HepG2 (cell line): ENCODE results near the gene ADPRM. TPM values are rescaled to one million over a fixed set of nuclear protein-coding genes. Genes with fewer than 3 reads are reported as not detected.
A peak's percentile ranks its signal among the peaks of the same experiment; 100 is the strongest.

ENCODE experiments used
- ARID5B ChIP-seq: IDR thresholded peaks from 2 replicates; pipeline ENCODE4 v1.4.0; 2020; ENCODE audit warnings: mild to moderate bottlenecking, missing genetic modification reagents
- FOXK1 ChIP-seq: sonication (generic); formaldehyde crosslinking; IDR thresholded peaks from 2 replicates; pipeline ENCODE4 v1.4.0; 2020; ENCODE audit warnings: low read depth, missing genetic modification reagents, borderline replicate concordance
- HOXD1 ChIP-seq: sonication (generic); formaldehyde crosslinking; IDR thresholded peaks from 2 replicates; pipeline ENCODE4 v1.5.0; 2020; ENCODE audit warnings: missing genetic modification reagents
- MED8 ChIP-seq: sonication (generic); formaldehyde crosslinking; IDR thresholded peaks from 2 replicates; pipeline ENCODE4 v1.8.1; 2023; ENCODE audit warnings: mild to moderate bottlenecking, missing genetic modification reagents; ENCODE audit not compliant: insufficient replicate concordance
- POLR2AphosphoS5 ChIP-seq: IDR thresholded peaks from 2 replicates; pipeline ENCODE4 v1.6.1; 2012; ENCODE audit warnings: low read depth, low read length
- RXRA ChIP-seq: sonication (generic); formaldehyde crosslinking; IDR thresholded peaks from 2 replicates; pipeline ENCODE4 v1.5.1; 2020; ENCODE audit warnings: missing genetic modification reagents
- SOX5 ChIP-seq: IDR thresholded peaks from 2 replicates; pipeline ENCODE4 v1.6.1; 2016; ENCODE audit warnings: borderline replicate concordance
- SOX6 ChIP-seq, 2 experiments: fragments of 450-650 bp in 1 of 2; sonication (generic) in 1 of 2; formaldehyde crosslinking in 1 of 2; IDR thresholded peaks; 2 replicates each; pipeline versions ENCODE4 v1.4.0 to v1.6.1; 2017 to 2020; ENCODE audit warnings: antibody characterized with exemption in 1 of 2, mild to moderate bottlenecking in 1 of 2, missing genetic modification reagents in 1 of 2
- TEF ChIP-seq: sonication (generic); formaldehyde crosslinking; IDR thresholded peaks from 2 replicates; pipeline ENCODE4 v1.5.0; 2020; ENCODE audit warnings: missing genetic modification reagents
- YY1 ChIP-seq: IDR thresholded peaks from 2 replicates; pipeline ENCODE4 v1.6.1; 2011; ENCODE audit warnings: low read length, low read depth, moderate library complexity, mild to moderate bottlenecking; ENCODE audit not compliant: insufficient read depth, insufficient replicate concordance
- ZBTB7A ChIP-seq: sonication (generic); formaldehyde crosslinking; IDR thresholded peaks from 2 replicates; pipeline ENCODE4 v1.8.0; 2022; ENCODE audit warnings: mild to moderate bottlenecking, missing genetic modification reagents
- ZFY ChIP-seq: sonication (generic); formaldehyde crosslinking; IDR thresholded peaks from 2 replicates; pipeline ENCODE4 v1.4.0; 2020; ENCODE audit warnings: missing genetic modification reagents
- ZNF17 ChIP-seq: sonication (generic); formaldehyde crosslinking; IDR thresholded peaks from 2 replicates; pipeline ENCODE4 v1.5.0; 2020; ENCODE audit warnings: mild to moderate bottlenecking, missing genetic modification reagents
- ZNF207 ChIP-seq: fragments of 450-650 bp; IDR thresholded peaks from 2 replicates; pipeline ENCODE4 v1.6.1; 2016; ENCODE audit warnings: antibody characterized with exemption, borderline replicate concordance
- ZNF225 ChIP-seq: sonication (generic); formaldehyde crosslinking; IDR thresholded peaks from 2 replicates; pipeline ENCODE4 v1.4.0; 2020; ENCODE audit warnings: mild to moderate bottlenecking, missing genetic modification reagents
- ZNF24 ChIP-seq: fragments of 450-650 bp; IDR thresholded peaks from 2 replicates; pipeline ENCODE4 v1.6.1; 2017; ENCODE audit warnings: antibody characterized with exemption, mild to moderate bottlenecking
- ZNF572 ChIP-seq: sonication (generic); formaldehyde crosslinking; IDR thresholded peaks from 2 replicates; pipeline ENCODE4 v1.5.1; 2020; ENCODE audit warnings: mild to moderate bottlenecking, missing genetic modification reagents
- ZNF7 ChIP-seq: IDR thresholded peaks from 2 replicates; pipeline ENCODE4 v1.6.1; 2016; ENCODE audit warnings: missing biosample characterization, missing genetic modification reagents
- polyA plus RNA-seq, 8 experiments: library from polyadenylated mRNA; depleted of rRNA in 3 of 8; stranded (reverse) in 7 of 8; unstranded in 1 of 8; fragments of >200 nt; fragmentation: Illumina TruSeq in 4 of 8; extraction: Trizol in 4 of 8; gene quantifications; 2 replicates each; pipeline versions ENCODE4 v1.2.1 to v1.2.3, GENCODE V29; 2011 to 2016; ENCODE audit warnings: low read depth in 4 of 8, missing spikeins in 1 of 8, mixed read lengths in 1 of 8; ENCODE audit not compliant: insufficient read depth in 1 of 8
- total RNA-seq, 5 experiments: library from RNA; depleted of rRNA; stranded (reverse); fragments of >200 nt; fragmentation: Illumina TruSeq; extraction: Trizol; gene quantifications; 2 replicates each; pipeline ENCODE4 v1.2.3, GENCODE V29; 2016; ENCODE audit warnings: low read depth in 1 of 5
- TF ChIP-seq, protein P1 (sequence below): sonication (generic); formaldehyde crosslinking; IDR thresholded peaks from 2 replicates; pipeline ENCODE4 v1.5.0; 2020; ENCODE audit warnings: missing genetic modification reagents, mild to moderate bottlenecking, borderline replicate concordance

The ADPRM gene
- total and polyA plus RNA-seq, 2 of the 13 experiments (the other 11 are each of a cell fraction or from before 2014, with no cell fraction given), result 5.6 to 10.8 TPM

DNA sequence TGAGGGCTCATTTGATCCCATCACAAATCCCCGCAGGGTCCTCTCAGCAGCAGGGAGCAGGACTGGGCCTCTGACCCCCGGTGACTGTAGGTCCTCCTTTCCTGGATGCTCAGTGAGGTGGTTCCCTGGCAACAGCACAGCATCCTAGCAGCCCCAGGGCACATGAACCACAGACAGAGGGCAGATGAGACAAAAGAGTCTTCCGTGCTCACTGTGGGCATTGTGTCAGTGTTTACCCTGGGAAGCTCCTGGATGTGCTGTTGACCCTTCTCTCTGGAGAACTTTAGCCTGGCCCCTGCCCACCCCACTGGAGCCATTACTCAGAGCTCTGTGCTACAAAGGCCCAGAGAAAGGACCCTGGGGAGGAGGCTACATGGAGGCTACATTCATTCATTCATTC, 54.2 kb downstream of the ADPRM start (continued):
- TF ChIP-seq, protein P1, sequence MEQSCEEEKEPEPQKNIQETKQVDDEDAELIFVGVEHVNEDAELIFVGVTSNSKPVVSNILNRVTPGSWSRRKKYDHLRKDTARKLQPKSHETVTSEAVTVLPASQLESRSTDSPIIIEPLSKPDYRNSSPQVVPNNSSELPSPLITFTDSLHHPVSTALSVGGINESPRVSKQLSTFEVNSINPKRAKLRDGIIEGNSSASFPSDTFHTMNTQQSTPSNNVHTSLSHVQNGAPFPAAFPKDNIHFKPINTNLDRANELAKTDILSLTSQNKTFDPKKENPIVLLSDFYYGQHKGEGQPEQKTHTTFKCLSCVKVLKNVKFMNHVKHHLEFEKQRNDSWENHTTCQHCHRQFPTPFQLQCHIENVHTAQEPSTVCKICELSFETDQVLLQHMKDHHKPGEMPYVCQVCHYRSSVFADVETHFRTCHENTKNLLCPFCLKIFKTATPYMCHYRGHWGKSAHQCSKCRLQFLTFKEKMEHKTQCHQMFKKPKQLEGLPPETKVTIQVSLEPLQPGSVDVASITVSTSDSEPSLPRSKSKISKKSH (CRISPR knock-in tag), result no peak
- TF ChIP-seq POLR2AphosphoS5 (no peak), HOXD1 (CRISPR knock-in tag) (no peak), ZNF207 (no peak), MED8 (CRISPR knock-in tag) (no peak), ZBTB7A (CRISPR knock-in tag) (no peak), TEF (CRISPR knock-in tag) (no peak), ZNF24 (peak; percentile 81), SOX5 (CRISPR knock-in tag) (peak; percentile 95), FOXK1 (peak; percentile 32; the same call in 1 of the 2 replicates), ZNF7 (no peak), ARID5B (CRISPR knock-in tag) (peak; percentile 44), SOX6 (IDR thresholded peaks at IDR 0.05) (no peak), SOX6 (CRISPR knock-in tag; IDR thresholded peaks at IDR 0.05) (peak; percentile 86), ZNF572 (CRISPR knock-in tag) (no peak), YY1 (no peak), ZNF225 (CRISPR knock-in tag) (no peak), RXRA (CRISPR knock-in tag) (0 out of 2 replicates have a peak, but pooled peaks have one; percentile 29), ZNF17 (no peak), ZFY (CRISPR knock-in tag) (no peak)
